IMR-90 (cell line): ENCODE data around the gene HBZ. TPM values are rescaled to one million over a fixed set of nuclear protein-coding genes. Genes with fewer than 3 reads are reported as not detected.
A peak's percentile ranks its signal among the peaks of the same experiment; 100 is the strongest.

Experiments
- ATAC-seq: fragments of 200-7000 bp; cut with Tn5 transposase; 2 replicates; pipeline ENCODE4 v1.9.1; 2020; ENCODE audit warnings: low read depth, mild to moderate bottlenecking, moderate library complexity
- BruUV-seq: library from RNA; stranded (reverse); fragments of 400-500 nt; replicated peaks from 2 replicates; lab custom pipeline; 2021; lab: Mats Ljungman, UMichigan
- CTCF ChIA-PET: fragments of 300-600 bp; formaldehyde crosslinking; extraction: SDS; loops from one replicate; lab custom pipeline; 2021; ENCODE audit warnings: antibody characterized with exemption; lab: Yijun Ruan, JAX
- POLR2A ChIA-PET: fragments of 300-600 bp; sonication (Branson Sonifier 250); formaldehyde crosslinking; loops from one replicate; lab custom pipeline; 2022; ENCODE audit warnings: antibody characterized with exemption; ENCODE audit not compliant: unreplicated experiment; lab: Charles Lee
- DNase-seq: peaks from one replicate; pipeline ENCODE4 v3.0.0; 2013
- H2AFZ ChIP-seq: replicated peaks from 2 replicates; pipeline ENCODE3; 2013; ENCODE audit warnings: low read length, mild to moderate bottlenecking; ENCODE audit not compliant: poor library complexity
- H2AK5ac ChIP-seq: 2 replicates; pipeline ENCODE4 v1.6.1; 2013; ENCODE audit warnings: low read depth, low read length, inconsistent platforms
- H2AK9ac ChIP-seq: replicated peaks from 2 replicates; pipeline ENCODE3; 2013; ENCODE audit warnings: mild to moderate bottlenecking, low read depth, low read length, moderate library complexity; ENCODE audit not compliant: poor library complexity
- H2BK120ac ChIP-seq: 2 replicates; pipeline ENCODE4 v1.6.1; 2013; ENCODE audit warnings: low read depth, low read length, inconsistent platforms
- H2BK15ac ChIP-seq: 3 replicates; pipeline ENCODE4 v1.6.1; 2013; ENCODE audit warnings: low read depth, low read length, inconsistent platforms
- H2BK20ac ChIP-seq: 2 replicates; pipeline ENCODE4 v1.6.1; 2013; ENCODE audit warnings: low read depth, mild to moderate bottlenecking, inconsistent platforms, low read length, moderate library complexity
- H2BK5ac ChIP-seq: 2 replicates; pipeline ENCODE4 v1.6.1; 2013; ENCODE audit warnings: mild to moderate bottlenecking, low read depth, low read length, inconsistent platforms; ENCODE audit not compliant: poor library complexity, severe bottlenecking
- H3K14ac ChIP-seq: replicated peaks from 2 replicates; pipeline ENCODE4 v1.6.1; 2013; ENCODE audit warnings: low read depth, low read length, inconsistent platforms
- H3K18ac ChIP-seq: 2 replicates; pipeline ENCODE4 v1.6.1; 2013; ENCODE audit warnings: low read depth, low read length, control low read depth
- H3K23ac ChIP-seq: 2 replicates; pipeline ENCODE4 v1.6.1; 2013; ENCODE audit warnings: low read depth, low read length, inconsistent platforms
- H3K27ac ChIP-seq: 2 replicates; pipeline ENCODE4 v1.5.1; 2013; ENCODE audit warnings: mild to moderate bottlenecking, control low read depth, low read length; ENCODE audit not compliant: insufficient read depth
- H3K27me3 ChIP-seq: 2 replicates; pipeline ENCODE4 v1.6.1; 2013; ENCODE audit warnings: low read length; ENCODE audit not compliant: control insufficient read depth, insufficient read depth
- H3K36me3 ChIP-seq: 2 replicates; pipeline ENCODE4 v1.6.1; 2013; ENCODE audit warnings: low read length, mixed read lengths; ENCODE audit not compliant: control insufficient read depth, insufficient read depth
- H3K4ac ChIP-seq: 2 replicates; pipeline ENCODE4 v1.6.1; 2013; ENCODE audit warnings: low read depth, low read length, inconsistent platforms
- H3K4me1 ChIP-seq: 2 replicates; pipeline ENCODE4 v1.6.1; 2013; ENCODE audit warnings: low read length, mixed read lengths; ENCODE audit not compliant: control insufficient read depth, insufficient read depth
- H3K4me2 ChIP-seq: 2 replicates; pipeline ENCODE4 v1.6.1; 2013; ENCODE audit warnings: low read depth, mild to moderate bottlenecking, control low read depth, low read length, moderate library complexity
- H3K4me3 ChIP-seq: 2 replicates; pipeline ENCODE4 v1.5.1; 2013; ENCODE audit warnings: low read depth, mild to moderate bottlenecking, control low read depth, low read length, moderate library complexity; ENCODE audit not compliant: insufficient read depth
- H3K56ac ChIP-seq: 2 replicates; pipeline ENCODE4 v1.6.1; 2013; ENCODE audit warnings: low read length, inconsistent platforms; ENCODE audit not compliant: insufficient read depth; ENCODE audit errors: extremely low read depth
- H3K79me1 ChIP-seq, 2 experiments: 2 replicates each; pipeline ENCODE4 v1.6.1; 2013; ENCODE audit warnings: low read length in 2 of 2, inconsistent platforms in 1 of 2, low read depth in 1 of 2
- H3K9ac ChIP-seq: 2 replicates; pipeline ENCODE4 v1.6.1; 2013; ENCODE audit warnings: low read depth, low read length, control low read depth
- H3K9me1 ChIP-seq: 2 replicates; pipeline ENCODE4 v1.6.1; 2013; ENCODE audit warnings: low read length, inconsistent platforms; ENCODE audit not compliant: insufficient read depth
- H3K9me3 ChIP-seq: 2 replicates; pipeline ENCODE4 v1.6.1; 2013; ENCODE audit warnings: low read length; ENCODE audit not compliant: control insufficient read depth, insufficient read depth
- H4K20me1 ChIP-seq: 2 replicates; pipeline ENCODE4 v1.6.1; 2013; ENCODE audit warnings: low read length, inconsistent platforms; ENCODE audit not compliant: insufficient read depth
- H4K5ac ChIP-seq: 2 replicates; pipeline ENCODE4 v1.6.1; 2013; ENCODE audit warnings: mild to moderate bottlenecking, low read depth, low read length, control low read depth
- H4K8ac ChIP-seq, 2 experiments: 2 replicates each; pipeline ENCODE4 v1.6.1; 2013; ENCODE audit warnings: low read depth in 2 of 2, low read length in 2 of 2, control low read depth in 1 of 2, inconsistent platforms in 1 of 2
- H4K91ac ChIP-seq: 2 replicates; pipeline ENCODE4 v1.6.1; 2013; ENCODE audit warnings: low read depth, low read length, inconsistent platforms; ENCODE audit not compliant: insufficient read depth
- MAFK ChIP-seq: IDR thresholded peaks from 2 replicates; pipeline ENCODE4 v1.6.1; 2012; ENCODE audit warnings: low read depth, low read length, improper control_type of control experiment
- MAZ ChIP-seq: IDR thresholded peaks from 2 replicates; pipeline ENCODE4 v1.6.1; 2012; ENCODE audit warnings: low read depth, mild to moderate bottlenecking, low read length, improper control_type of control experiment, moderate library complexity, borderline replicate concordance
- WGBS, 2 experiments: methylation state at CpG; one replicate each; pipeline versions ENCODE4 v1.1.5 to v1.1.7; 2013; ENCODE audit warnings: missing lambda C conversion rate in 2 of 2; ENCODE audit not compliant: insufficient read length in 1 of 2; ENCODE audit errors: extremely low coverage in 2 of 2; 5-methylcytosine and 5-hydroxymethylcytosine counted together
- dilution Hi-C: fragments of 300-500 bp; cut with HindIII; formaldehyde crosslinking; loops from one replicate; pipeline ENCODE4 v1.14.3; 2018; ENCODE audit warnings: low sequenced_read_pairs; ENCODE audit not compliant: unreplicated experiment
- in situ Hi-C: fragments of 300-500 bp; cut with MboI; formaldehyde crosslinking; loops from 3 replicates; pipeline ENCODE4 v1.14.3; 2019; ENCODE audit warnings: low sequenced_read_pairs, inconsistent platforms, mixed read lengths
- intact Hi-C: fragments of 100-400 bp; cut with micrococcal nuclease; formaldehyde crosslinking; loops from 2 replicates; pipeline ENCODE4 v1.10.0; 2022
- polyA plus RNA-seq, 3 experiments: library from polyadenylated mRNA; depleted of rRNA; stranded (reverse); fragments of >200 nt; gene quantifications; 2 replicates each; pipeline ENCODE4 v1.2.3, GENCODE V29; 2012; ENCODE audit warnings: low replicate concordance in 1 of 3
- total RNA-seq: library from RNA; depleted of rRNA; stranded (reverse); fragments of >200 nt; gene quantifications from 2 replicates; pipeline ENCODE4 v1.2.3, GENCODE V29; 2012

HBZ gene
- total and polyA plus RNA-seq, 2 of the 4 experiments (the other 2 are of a cell fraction): not detected

GRCh38 chr16:138049-138417 lies 14.4 kb upstream of the HBZ start:
- ATAC-seq (peak; percentile 28), DNase-seq (no peak)
- peak overlapping the region; percentile 32; the same call in 1 of the 2 replicates for H4K91ac ChIP-seq
- H3K4me1 ChIP-seq: peaks cover 4% of the 10 kb centered on the region; the same call in 1 of the 2 replicates
- peak overlapping the region; percentile 95 for H3K9ac ChIP-seq
- H3K27me3 ChIP-seq: no peaks in the 10 kb centered on the region
- CTCF ChIA-PET: interaction anchor here (0.6 kb wide), 1 partner anchor 13 kb away, joined by 6 read pairs; no protein-coding TSS in a partner anchor
- dilution Hi-C loops (no loop called here), intact Hi-C loops (loop anchor here (5.0 kb wide), 1 partner anchor 44 kb away; the partner anchor contains the start of gene HBQ1), in situ Hi-C loops (no loop called here)
- H2BK120ac ChIP-seq: no peak overlapping the region
- H2BK15ac ChIP-seq: no peak overlapping the region
- no peaks in the 10 kb centered on the region for H3K36me3 ChIP-seq
- H4K5ac ChIP-seq: peak overlapping the region; percentile 49
- H3K56ac ChIP-seq: peak overlapping the region; percentile 52; the same call in 1 of the 2 replicates
- peak overlapping the region; percentile 92 for H2AK9ac ChIP-seq
- H3K14ac ChIP-seq: peak overlapping the region; percentile 87; the same call in 1 of the 2 replicates
- no peaks in the 10 kb centered on the region for H3K9me3 ChIP-seq
- 0 out of 2 replicates have a peak overlapping the region, but pooled peaks have one; percentile 71 for H3K23ac ChIP-seq
- peak overlapping the region; percentile 94 for H2AFZ ChIP-seq
- no peak overlapping the region; the same call in 1 of the 2 replicates for H3K18ac ChIP-seq
- H3K4ac ChIP-seq: peak overlapping the region; percentile 78
- peaks cover 4% of the 10 kb centered on the region; the same call in 1 of the 2 replicates for H3K9me1 ChIP-seq
- peak overlapping the region; percentile 71 for H3K4me2 ChIP-seq
- H4K8ac ChIP-seq: peak overlapping the region; percentile 95 to 96
- H2AK5ac ChIP-seq: peak overlapping the region; percentile 81; the same call in 1 of the 2 replicates
- no peak for TF ChIP-seq MAFK
- peak; percentile 27; the same call in 1 of the 2 replicates for TF ChIP-seq MAZ
- POLR2A ChIA-PET: no interaction called here
- no TSS peak for BruUV-seq
- no peak overlapping the region for H2BK20ac ChIP-seq
- 8% methylated on average over 12 of the region's 30 CpGs; no CpG with 5 or more reads in 1 of the 2 experiments for WGBS, 2 experiments
- H3K79me1 ChIP-seq: peaks cover 13 to 34% of the 10 kb centered on the region in 2 experiments
- H3K4me3 ChIP-seq: peak overlapping the region; percentile 88
- peak overlapping the region; percentile 96 for H3K27ac ChIP-seq
- no peaks in the 10 kb centered on the region; the same call in 1 of the 2 replicates for H4K20me1 ChIP-seq
- H2BK5ac ChIP-seq: peak overlapping the region; percentile 46
